ENCODE data around the gene LCLAT1. TPM values are rescaled to one million over a fixed set of nuclear protein-coding genes. Genes with fewer than 3 reads are reported as not detected.

Gene LCLAT1
- total and polyA plus RNA-seq, 2 donors (not counting 1 experiment from before 2014, with no cell fraction given), result 5.1 to 21.9 TPM

- Histone ChIP-seq H3K4me1 (ENCODE audit: control insufficient read depth in 2 of 2, insufficient read depth in 2 of 2, low read length in 2 of 2) (no peaks in the 10 kb centered on the region), H3K27me3 (replicated peaks in 1 of 4; ENCODE audit: control extremely low read depth in 1 of 4, control insufficient read depth in 3 of 4, insufficient read depth in 4 of 4, low read length in 3 of 4) (no peaks in the 10 kb centered on the region), H4K20me1 (ENCODE audit: control insufficient read depth, insufficient read depth, low read length, poor library complexity, severe bottlenecking) (no peaks in the 10 kb centered on the region), H3K36me3 (replicated peaks in 1 of 2; ENCODE audit: control extremely low read depth in 1 of 2, control insufficient read depth in 1 of 2, extremely low read depth in 1 of 2, insufficient read depth in 2 of 2, low read length in 1 of 2) (peaks cover 12 to 26% of the 10 kb centered on the region in 2 experiments), H3K27ac (ENCODE audit: low read length in 2 of 2) (no peak overlapping the region), H3K4me2 (replicated peaks; ENCODE audit: low read depth, low read length, poor library complexity, severe bottlenecking) (no peak overlapping the region), H2AFZ (ENCODE audit: insufficient read depth, low read depth, low read length, poor library complexity, severe bottlenecking) (no peak overlapping the region), H3K9me3 (ENCODE audit: control extremely low read depth in 1 of 3, control insufficient read depth in 2 of 3, insufficient read depth in 1 of 3, low read length in 2 of 3) (no peaks in the 10 kb centered on the region), H3K79me2 (ENCODE audit: control insufficient read depth, insufficient read depth, low read length) (no peaks in the 10 kb centered on the region), H3K4me3 (ENCODE audit: control extremely low read depth in 1 of 5, extremely low read depth in 1 of 5, insufficient read depth in 1 of 5, low read depth in 2 of 5, low read length in 4 of 5) (no peak overlapping the region), H3K9ac (ENCODE audit: low read length) (no peak overlapping the region)
- Mint-ChIP-seq H3K27me3 (no peaks in the 10 kb centered on the region), H3K4me3 (no peak overlapping the region), H3K27ac (no peak overlapping the region), H3K4me1 (no peaks in the 10 kb centered on the region), H3K9me3 (ENCODE audit: insufficient read depth) (no peaks in the 10 kb centered on the region)
- WGBS (ENCODE audit: insufficient coverage), result 92% methylated on average over 3 of the region's 5 CpGs
- DNase-seq (no peak), ATAC-seq (ENCODE audit: low read depth) (no peak)
- intact Hi-C loops (cut with micrococcal nuclease), result loop anchor here (5.0 kb wide), 1 partner anchor 39 kb away; no protein-coding TSS in a partner anchor
- TF ChIP-seq EZH2 (IDR thresholded peaks at IDR 0.05; ENCODE audit: borderline replicate concordance, insufficient read depth, low read depth, low read length, poor library complexity, severe bottlenecking) (no peak), CTCF (IDR thresholded peaks at IDR 0.05) (no peak)
- ChIA-PET POLR2A (no interaction called here), CTCF (no interaction called here)
These were observed 118.9 kb downstream of the LCLAT1 start for GRCh38 chr2:30565851-30566358.

GRCh38 chr2:30566631-30567030 is 119.6 kb downstream of the LCLAT1 start:
- Histone ChIP-seq H3K4me3 (ENCODE audit: control extremely low read depth in 1 of 5, extremely low read depth in 1 of 5, insufficient read depth in 1 of 5, low read depth in 2 of 5, low read length in 4 of 5) (no peak overlapping the region), H3K4me1 (ENCODE audit: control insufficient read depth in 2 of 2, insufficient read depth in 2 of 2, low read length in 2 of 2) (no peaks in the 10 kb centered on the region), H4K20me1 (ENCODE audit: control insufficient read depth, insufficient read depth, low read length, poor library complexity, severe bottlenecking) (no peaks in the 10 kb centered on the region), H2AFZ (ENCODE audit: insufficient read depth, low read depth, low read length, poor library complexity, severe bottlenecking) (no peak overlapping the region), H3K27ac (ENCODE audit: low read length in 2 of 2) (no peak overlapping the region), H3K27me3 (replicated peaks in 1 of 4; ENCODE audit: control extremely low read depth in 1 of 4, control insufficient read depth in 3 of 4, insufficient read depth in 4 of 4, low read length in 3 of 4) (no peaks in the 10 kb centered on the region), H3K9me3 (ENCODE audit: control extremely low read depth in 1 of 3, control insufficient read depth in 2 of 3, insufficient read depth in 1 of 3, low read length in 2 of 3) (no peaks in the 10 kb centered on the region), H3K9ac (ENCODE audit: low read length) (no peak overlapping the region), H3K36me3 (replicated peaks in 1 of 2; ENCODE audit: control extremely low read depth in 1 of 2, control insufficient read depth in 1 of 2, extremely low read depth in 1 of 2, insufficient read depth in 2 of 2, low read length in 1 of 2) (peaks cover 12 to 26% of the 10 kb centered on the region in 2 experiments), H3K4me2 (replicated peaks; ENCODE audit: low read depth, low read length, poor library complexity, severe bottlenecking) (no peak overlapping the region), H3K79me2 (ENCODE audit: control insufficient read depth, insufficient read depth, low read length) (no peaks in the 10 kb centered on the region)
- DNase-seq, result no peak
- intact Hi-C loops (cut with micrococcal nuclease), result loop anchor here (5.0 kb wide), 1 partner anchor 39 kb away; no protein-coding TSS in a partner anchor
- TF ChIP-seq CTCF (IDR thresholded peaks at IDR 0.05) (no peak), EZH2 (IDR thresholded peaks at IDR 0.05; ENCODE audit: borderline replicate concordance, insufficient read depth, low read depth, low read length, poor library complexity, severe bottlenecking) (no peak)
- CTCF ChIA-PET, result no interaction called here
- H3K27ac Mint-ChIP-seq, result no peak overlapping the region
- no peak for ATAC-seq (ENCODE audit: low read depth)
- WGBS (ENCODE audit: insufficient coverage), result 100% methylated on average over 1 of the region's 4 CpGs
- no peak overlapping the region for H3K4me3 Mint-ChIP-seq
- peaks cover under 1% of the 10 kb centered on the region for H3K4me1 Mint-ChIP-seq
- POLR2A ChIA-PET, result no interaction called here
- no peaks in the 10 kb centered on the region for H3K27me3 Mint-ChIP-seq
- no peaks in the 10 kb centered on the region for H3K9me3 Mint-ChIP-seq (ENCODE audit: insufficient read depth)

Data from B cell (primary cell).